ENCODE data around the gene CPA3. TPM values are rescaled to one million over a fixed set of nuclear protein-coding genes. Genes with fewer than 3 reads are reported as not detected.

Gene CPA3
- total RNA-seq, 1 experiment from 2014 or later, result not detected

DNA sequence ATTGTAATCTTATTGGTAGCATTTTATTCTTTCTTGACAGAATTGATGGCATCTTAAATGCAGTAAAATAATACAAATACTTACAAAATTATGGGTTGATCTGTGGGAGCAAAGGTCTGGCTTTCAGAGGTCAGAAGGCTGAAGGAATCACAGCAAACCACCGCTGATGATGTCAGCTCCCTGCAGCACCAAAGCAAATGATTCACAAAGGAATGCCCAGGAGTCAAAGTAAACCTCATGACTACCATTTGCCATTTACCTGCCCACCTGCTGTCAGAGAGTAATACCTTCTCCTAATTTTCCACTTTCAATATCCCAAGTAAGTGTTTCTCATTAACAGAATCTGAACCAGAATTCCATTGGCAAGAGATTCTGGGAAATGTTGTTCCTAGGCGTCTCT is 46.1 kb downstream of the CPA3 start:
- Mint-ChIP-seq H3K4me3 (ENCODE audit: low read depth, unreplicated experiment) (no peak overlapping the region), H3K27ac (ENCODE audit: unreplicated experiment) (no peak overlapping the region), H3K4me1 (ENCODE audit: low read depth, unreplicated experiment) (no peaks in the 10 kb centered on the region), H3K27me3 (ENCODE audit: unreplicated experiment) (no peaks in the 10 kb centered on the region), H3K9me3 (ENCODE audit: low read depth, unreplicated experiment) (no peaks in the 10 kb centered on the region), H3K36me3 (ENCODE audit: insufficient read depth, unreplicated experiment) (no peaks in the 10 kb centered on the region)
- intact Hi-C loops (cut with micrococcal nuclease; ENCODE audit: unreplicated experiment), result no loop called here
- TF ChIP-seq, protein P1, sequence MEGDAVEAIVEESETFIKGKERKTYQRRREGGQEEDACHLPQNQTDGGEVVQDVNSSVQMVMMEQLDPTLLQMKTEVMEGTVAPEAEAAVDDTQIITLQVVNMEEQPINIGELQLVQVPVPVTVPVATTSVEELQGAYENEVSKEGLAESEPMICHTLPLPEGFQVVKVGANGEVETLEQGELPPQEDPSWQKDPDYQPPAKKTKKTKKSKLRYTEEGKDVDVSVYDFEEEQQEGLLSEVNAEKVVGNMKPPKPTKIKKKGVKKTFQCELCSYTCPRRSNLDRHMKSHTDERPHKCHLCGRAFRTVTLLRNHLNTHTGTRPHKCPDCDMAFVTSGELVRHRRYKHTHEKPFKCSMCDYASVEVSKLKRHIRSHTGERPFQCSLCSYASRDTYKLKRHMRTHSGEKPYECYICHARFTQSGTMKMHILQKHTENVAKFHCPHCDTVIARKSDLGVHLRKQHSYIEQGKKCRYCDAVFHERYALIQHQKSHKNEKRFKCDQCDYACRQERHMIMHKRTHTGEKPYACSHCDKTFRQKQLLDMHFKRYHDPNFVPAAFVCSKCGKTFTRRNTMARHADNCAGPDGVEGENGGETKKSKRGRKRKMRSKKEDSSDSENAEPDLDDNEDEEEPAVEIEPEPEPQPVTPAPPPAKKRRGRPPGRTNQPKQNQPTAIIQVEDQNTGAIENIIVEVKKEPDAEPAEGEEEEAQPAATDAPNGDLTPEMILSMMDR (IDR thresholded peaks at IDR 0.05; ENCODE audit: unreplicated experiment), result no peak
- no peak for DNase-seq
- CTCF ChIA-PET, result no interaction called here
- no TSS peak for BruUV-seq (replicated peaks)

DNA sequence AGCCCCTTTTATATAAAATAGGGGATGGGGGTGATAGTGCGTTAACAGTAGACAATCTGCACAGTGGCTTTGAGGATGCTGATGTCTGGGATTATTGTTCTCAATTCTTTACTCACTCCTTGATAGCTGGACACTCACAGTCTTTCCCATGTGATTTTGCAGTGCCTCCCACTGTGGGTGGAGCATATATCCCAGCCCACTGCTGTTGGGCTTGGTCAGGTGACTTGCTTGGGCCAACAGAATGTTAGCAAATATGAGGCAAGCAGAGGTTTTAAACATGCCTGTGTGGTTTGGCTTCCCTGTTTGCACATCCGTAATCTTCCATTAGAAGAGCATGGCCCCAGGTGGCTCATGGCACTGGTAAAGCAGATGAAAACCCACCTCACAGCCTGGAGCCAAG is 46.5 kb downstream of the CPA3 start:
- intact Hi-C loops (cut with micrococcal nuclease; ENCODE audit: unreplicated experiment), result no loop called here
- Mint-ChIP-seq H3K36me3 (ENCODE audit: insufficient read depth, unreplicated experiment) (no peaks in the 10 kb centered on the region), H3K4me1 (ENCODE audit: low read depth, unreplicated experiment) (no peaks in the 10 kb centered on the region), H3K27me3 (ENCODE audit: unreplicated experiment) (no peaks in the 10 kb centered on the region), H3K4me3 (ENCODE audit: low read depth, unreplicated experiment) (no peak overlapping the region), H3K9me3 (ENCODE audit: low read depth, unreplicated experiment) (no peaks in the 10 kb centered on the region), H3K27ac (ENCODE audit: unreplicated experiment) (no peak overlapping the region)
- BruUV-seq (replicated peaks), result no TSS peak
- peak; percentile 13 for DNase-seq
- CTCF ChIA-PET, result no interaction called here
- TF ChIP-seq, protein P1 (IDR thresholded peaks at IDR 0.05; ENCODE audit: unreplicated experiment), result no peak

- H3K4me3 Mint-ChIP-seq (ENCODE audit: low read depth, unreplicated experiment), result no peak overlapping the region
- H3K4me1 Mint-ChIP-seq (ENCODE audit: low read depth, unreplicated experiment), result no peaks in the 10 kb centered on the region
- no peaks in the 10 kb centered on the region for H3K27me3 Mint-ChIP-seq (ENCODE audit: unreplicated experiment)
- BruUV-seq (replicated peaks), result no TSS peak
- H3K36me3 Mint-ChIP-seq (ENCODE audit: insufficient read depth, unreplicated experiment), result no peaks in the 10 kb centered on the region
- intact Hi-C loops (cut with micrococcal nuclease; ENCODE audit: unreplicated experiment), result no loop called here
- H3K27ac Mint-ChIP-seq (ENCODE audit: unreplicated experiment), result no peak overlapping the region
- CTCF ChIA-PET, result no interaction called here
- DNase-seq, result no peak
- TF ChIP-seq, protein P1 (IDR thresholded peaks at IDR 0.05; ENCODE audit: unreplicated experiment), result no peak
- no peaks in the 10 kb centered on the region for H3K9me3 Mint-ChIP-seq (ENCODE audit: low read depth, unreplicated experiment)
Measured at GRCh38 chr3:148914936-148915690, 50.0 kb downstream of the CPA3 start.

DNA sequence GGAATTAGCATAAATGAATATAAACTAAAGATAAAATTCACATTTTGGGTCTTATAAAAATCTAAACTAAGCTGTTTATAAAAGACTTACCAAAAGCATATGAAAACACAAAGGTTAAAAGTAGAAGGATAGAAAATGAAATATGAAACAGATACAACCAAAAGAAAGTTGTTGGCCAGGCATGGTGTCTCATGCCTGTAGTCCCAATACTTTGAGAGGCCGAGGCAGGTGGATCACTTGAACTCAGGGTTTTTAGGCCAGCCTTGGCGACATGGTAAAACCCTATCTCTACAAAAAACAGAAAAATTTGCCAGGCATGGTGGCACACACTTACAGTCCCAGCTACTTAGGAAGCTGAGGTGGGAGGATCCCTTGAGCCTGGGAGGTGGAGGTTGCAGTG is 51.0 kb downstream of the CPA3 start:
- BruUV-seq (replicated peaks), result no TSS peak
- DNase-seq, result no peak
- H3K27me3 Mint-ChIP-seq (ENCODE audit: unreplicated experiment), result no peaks in the 10 kb centered on the region
- CTCF ChIA-PET, result no interaction called here
- no peak overlapping the region for H3K4me3 Mint-ChIP-seq (ENCODE audit: low read depth, unreplicated experiment)
- TF ChIP-seq, protein P1 (IDR thresholded peaks at IDR 0.05; ENCODE audit: unreplicated experiment), result no peak
- no peak overlapping the region for H3K27ac Mint-ChIP-seq (ENCODE audit: unreplicated experiment)
- peaks cover 3% of the 10 kb centered on the region for H3K9me3 Mint-ChIP-seq (ENCODE audit: low read depth, unreplicated experiment)
- intact Hi-C loops (cut with micrococcal nuclease; ENCODE audit: unreplicated experiment), result no loop called here
- no peaks in the 10 kb centered on the region for H3K4me1 Mint-ChIP-seq (ENCODE audit: low read depth, unreplicated experiment)
- H3K36me3 Mint-ChIP-seq (ENCODE audit: insufficient read depth, unreplicated experiment), result no peaks in the 10 kb centered on the region
